Ramos (cell line): ENCODE results near the gene CFAP65.

Source experiments
- in situ Hi-C: fragments of 300-500 bp; cut with MboI; formaldehyde crosslinking; loops from one replicate; pipeline ENCODE4 v1.14.3; 2022; ENCODE audit warnings: low sequenced_read_pairs; ENCODE audit not compliant: unreplicated experiment

CFAP65 gene

DNA sequence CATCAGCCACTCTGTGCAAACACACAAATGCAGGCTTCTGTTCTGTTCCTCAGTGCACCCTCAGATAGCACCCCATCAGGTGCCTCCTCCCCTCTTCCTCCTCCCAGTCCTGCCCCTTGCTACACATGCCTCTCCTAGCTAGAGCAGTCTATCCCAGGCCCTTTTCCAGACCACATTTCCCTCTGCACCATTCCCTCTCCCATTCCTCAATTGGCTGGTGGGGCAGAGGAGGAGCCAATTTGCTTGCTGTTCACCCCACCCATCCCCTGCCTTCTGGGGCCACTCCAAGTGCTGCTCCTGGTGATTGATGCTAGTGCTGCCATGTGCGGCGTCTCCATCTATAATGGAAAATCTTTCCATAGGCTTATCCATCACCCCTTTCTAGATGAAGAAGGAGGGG, 5.4 kb downstream of the CFAP65 start:
- in situ Hi-C loops: no loop called here

DNA sequence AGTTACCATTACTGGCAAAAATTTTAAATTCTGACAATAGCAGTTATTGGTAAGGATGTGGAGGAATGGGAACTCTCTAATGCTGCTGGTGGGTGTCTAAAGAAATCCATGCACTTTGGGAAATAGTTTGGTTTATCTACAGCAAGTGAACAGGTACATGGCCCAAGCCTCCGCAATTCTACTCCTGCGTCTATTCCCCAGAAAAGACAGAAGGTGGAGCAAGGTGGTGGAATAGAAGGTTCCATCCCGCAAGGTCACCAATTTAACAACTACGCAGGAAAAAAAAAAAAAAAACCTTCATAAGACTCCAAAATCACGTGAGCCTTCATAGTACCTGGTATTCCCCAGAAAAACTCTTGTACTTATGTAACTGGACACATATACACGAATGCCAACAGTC, 6.5 kb downstream of the CFAP65 start:
- in situ Hi-C loops: no loop called here

DNA sequence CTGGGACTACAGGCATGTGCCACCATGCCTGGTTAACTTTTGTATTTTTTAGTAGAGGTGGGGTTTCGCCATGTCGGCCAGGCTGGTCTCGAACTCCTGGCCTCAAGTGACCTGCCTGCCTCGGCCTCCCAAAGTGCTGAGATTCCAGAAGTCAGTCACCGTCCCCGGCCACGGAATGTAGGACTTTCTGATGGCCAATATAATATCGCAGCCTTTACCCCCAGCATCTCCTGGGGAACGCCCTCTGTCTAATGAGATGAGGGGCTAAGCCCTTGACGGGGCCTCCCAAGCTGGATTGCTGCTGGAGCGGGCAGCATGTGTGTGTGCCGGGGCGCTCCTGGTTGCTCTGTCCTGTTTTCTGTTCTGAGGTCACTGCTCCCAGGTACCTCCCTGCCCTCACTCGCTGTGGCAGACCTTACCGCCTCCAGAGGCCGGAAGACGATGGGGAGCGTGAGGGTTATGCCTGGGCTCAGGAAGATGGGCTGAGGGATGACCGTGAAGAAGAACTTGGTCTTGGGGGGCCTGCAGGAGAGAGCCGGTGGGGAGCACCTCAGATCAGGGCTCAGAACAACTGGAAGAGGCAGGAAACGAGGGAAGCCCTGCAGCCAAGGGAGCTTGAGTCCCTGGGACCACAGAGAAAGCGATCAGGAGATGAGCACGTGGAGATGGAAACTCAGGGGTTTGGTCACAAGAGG, 9.1 kb downstream of the CFAP65 start:
- in situ Hi-C loops: no loop called here

DNA sequence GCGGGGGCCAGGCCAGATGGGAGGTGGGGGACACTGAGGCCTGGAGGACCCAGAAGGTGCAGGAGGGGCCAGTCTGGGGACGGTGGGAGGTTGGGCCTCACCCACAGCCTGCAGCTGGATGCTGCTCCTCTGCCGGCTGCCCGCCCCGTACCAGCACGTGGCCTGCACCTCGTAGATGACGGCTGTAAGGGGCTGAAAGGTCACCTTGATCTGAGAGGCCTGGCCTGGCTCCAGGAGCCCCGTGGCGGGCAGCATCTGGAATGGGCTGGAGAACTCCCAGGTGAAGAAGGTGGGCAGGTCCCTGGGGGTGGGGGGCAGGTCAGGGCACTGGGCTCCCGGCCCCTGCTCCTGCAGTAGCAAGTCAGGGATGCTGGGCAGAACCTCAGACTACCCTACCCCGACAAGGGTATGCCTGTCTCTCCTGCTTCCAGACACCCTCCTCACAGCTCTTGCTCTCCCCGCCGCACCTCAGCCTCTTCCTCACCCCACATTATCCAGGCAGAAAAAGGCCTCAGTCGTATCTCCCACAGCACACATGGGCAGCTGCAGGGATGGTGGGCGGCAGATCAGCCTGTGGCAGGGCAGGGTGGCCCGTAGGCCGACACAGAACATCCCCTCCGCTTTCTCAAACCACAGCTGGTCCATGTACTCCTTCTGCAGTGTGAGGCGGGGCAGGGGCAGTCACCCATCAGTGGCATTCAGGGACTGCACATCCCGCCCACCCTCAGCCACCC, 10.1 kb downstream of the CFAP65 start:
- in situ Hi-C loops: no loop called here

DNA sequence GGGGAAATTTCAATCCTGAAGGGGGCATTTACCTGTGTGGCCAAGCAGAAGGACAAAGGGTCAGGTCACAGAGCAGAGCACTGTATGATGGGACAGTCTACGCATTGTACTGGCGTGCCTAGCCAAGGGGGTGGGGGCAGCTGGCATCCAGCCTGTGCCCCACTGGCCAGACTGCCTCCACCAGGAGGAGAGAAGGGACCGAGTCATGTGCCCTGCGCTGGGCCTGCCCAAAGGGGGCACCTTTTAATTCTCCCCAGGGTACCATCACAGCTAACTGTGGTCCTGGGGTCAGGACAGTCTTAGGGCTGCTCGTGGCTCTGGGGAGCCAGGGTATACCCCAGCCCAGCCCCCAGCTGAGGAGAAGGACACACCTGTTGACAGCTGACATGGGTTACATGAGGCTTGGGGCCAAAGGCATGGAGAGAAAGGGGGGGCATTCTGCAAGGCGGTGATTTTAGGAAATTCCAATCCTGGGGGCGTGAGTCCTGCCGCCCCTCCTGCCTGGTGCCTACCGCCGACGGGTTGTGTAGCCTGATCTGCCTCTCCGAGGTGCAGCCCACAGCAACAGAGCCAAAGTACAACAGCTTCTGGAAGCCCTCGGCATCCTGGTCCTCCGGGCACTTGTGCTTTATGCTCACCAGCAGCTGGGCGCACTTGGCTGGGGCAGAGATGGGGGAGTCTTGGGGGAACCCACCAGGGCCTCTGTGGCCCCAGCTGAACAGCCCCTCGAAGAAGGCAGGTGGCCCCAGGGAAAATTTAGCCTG, 11.0 kb downstream of the CFAP65 start:
- in situ Hi-C loops: no loop called here

DNA sequence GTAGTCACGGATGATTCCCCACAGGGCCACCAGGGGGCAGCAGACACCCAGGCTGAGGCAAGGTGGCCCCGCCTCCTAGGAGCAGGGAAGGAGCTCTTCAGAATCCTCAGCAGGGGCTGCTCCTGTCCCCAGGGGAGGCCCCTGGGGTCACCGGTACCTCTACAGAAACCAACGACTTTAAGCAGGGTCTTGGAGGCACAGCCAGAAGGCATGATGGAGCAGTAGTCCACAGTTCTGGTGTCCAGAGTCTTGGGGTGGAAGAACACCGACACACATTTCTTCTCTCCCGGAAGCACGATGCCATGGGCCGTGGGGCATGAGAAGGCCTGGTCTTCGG, 11.5 kb downstream of the CFAP65 start:
- in situ Hi-C loops: loop anchor here (10.0 kb wide), 1 partner anchor 125 kb away; no protein-coding TSS in a partner anchor

DNA sequence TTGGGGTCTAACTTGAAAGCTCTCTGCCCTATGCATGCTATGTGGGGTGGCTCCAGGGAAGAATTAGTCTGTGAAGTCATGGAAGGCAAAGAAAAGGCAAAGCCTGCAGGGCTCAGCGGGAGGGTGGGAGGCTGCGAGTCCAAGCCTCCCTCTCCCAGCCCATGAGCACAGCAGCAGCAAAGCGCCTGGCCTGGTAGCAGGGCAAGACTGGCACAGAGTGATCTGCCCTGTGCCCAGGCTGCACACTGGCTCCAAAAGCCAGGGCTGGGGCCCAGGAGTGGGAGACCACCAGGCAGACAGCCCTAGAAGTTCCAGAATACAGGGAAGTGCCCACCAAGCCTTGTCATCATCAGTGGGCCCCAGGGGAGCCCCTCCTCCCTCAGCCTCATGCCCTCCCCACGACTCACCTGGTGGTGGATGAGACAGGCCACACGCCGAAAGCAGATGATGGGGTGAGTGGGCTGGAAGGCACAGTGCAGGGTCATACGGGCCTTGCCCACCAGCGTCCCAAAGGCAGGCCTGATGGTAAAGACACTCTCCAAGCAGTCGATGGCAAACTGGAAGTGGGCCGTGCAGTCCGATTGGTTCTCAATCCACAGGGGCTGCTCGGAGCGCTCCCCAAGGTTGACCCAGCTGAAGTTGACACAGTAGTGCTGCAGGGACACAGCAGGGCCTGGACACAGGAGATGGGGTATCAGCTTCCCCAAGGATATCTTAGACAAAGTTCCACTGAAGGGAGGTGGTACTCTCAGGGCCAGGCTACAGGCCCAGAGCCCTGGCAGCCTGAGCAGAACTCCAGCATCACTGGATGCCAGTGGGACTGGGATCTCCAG, 12.1 kb downstream of the CFAP65 start:
- in situ Hi-C loops: loop anchor here (10.0 kb wide), 1 partner anchor 126 kb away; no protein-coding TSS in a partner anchor

DNA sequence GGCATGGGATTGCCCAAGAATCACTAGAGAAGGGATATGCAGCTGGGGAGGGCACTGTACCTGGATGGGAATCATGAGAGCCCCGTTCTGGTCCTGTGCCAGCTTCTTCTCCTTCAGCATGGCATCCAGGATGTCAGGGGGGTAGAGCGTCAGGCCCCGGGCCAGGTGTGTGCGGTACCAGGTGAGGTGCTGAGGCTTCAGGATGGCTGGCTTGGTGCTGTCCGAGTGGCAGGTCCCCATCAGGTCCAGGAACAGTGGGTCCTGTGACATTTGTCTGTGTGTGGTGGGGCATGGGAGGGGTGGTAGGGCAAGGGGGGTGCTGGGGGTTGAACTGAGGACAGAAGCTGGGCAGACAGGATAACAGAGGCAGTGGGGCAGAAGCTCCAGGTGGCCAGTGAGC, 13.2 kb downstream of the CFAP65 start:
- in situ Hi-C loops: loop anchor here (10.0 kb wide), 1 partner anchor 127 kb away; no protein-coding TSS in a partner anchor

DNA sequence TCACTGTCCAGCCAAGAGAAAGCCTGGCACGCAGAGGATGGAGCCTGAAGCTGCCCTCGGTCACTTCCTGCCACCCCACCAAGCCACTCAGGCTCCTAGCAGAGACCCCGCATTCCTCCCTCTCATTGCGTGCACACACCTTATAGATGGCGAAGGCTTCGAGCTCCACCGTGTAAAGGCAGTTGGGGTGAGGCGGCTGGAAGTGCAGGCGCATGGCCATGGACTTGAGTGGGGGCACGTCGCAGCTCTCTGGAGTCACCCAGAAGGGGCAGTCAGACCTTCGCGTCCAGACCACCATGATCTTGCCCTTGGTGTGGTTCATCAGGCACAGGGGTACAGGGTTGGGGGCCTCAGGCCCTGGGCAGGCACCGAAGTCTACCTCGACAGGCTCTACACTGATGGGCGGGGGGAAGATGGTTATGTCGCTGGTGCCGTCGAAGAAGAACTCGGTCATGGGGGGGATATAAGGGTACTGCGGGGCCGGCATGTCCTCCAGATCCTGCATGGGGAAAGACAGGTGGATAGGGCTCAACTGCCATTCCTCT, 13.7 kb downstream of the CFAP65 start:
- in situ Hi-C loops: loop anchor here (10.0 kb wide), 1 partner anchor 127 kb away; no protein-coding TSS in a partner anchor

DNA sequence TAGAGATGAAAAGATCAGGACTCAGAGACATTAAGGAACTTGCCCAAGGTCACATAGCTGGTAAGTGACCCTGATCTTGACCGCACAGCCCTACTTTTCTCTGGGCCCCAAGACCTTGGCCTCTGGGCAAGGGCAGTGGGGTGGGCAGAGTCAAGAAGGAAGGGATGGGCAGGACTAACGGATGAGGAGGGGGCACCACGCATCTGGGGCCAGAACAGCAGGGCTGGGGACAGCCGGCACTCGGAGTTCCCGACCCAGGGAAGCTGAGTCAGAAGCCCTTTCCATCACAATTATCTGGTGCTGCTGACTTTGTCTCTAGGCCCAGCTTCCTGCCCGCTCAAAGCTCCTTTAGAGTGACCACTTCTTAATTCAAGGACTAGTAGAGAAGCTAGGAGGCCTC, 14.4 kb downstream of the CFAP65 start:
- in situ Hi-C loops: loop anchor here (10.0 kb wide), 1 partner anchor 128 kb away; no protein-coding TSS in a partner anchor

DNA sequence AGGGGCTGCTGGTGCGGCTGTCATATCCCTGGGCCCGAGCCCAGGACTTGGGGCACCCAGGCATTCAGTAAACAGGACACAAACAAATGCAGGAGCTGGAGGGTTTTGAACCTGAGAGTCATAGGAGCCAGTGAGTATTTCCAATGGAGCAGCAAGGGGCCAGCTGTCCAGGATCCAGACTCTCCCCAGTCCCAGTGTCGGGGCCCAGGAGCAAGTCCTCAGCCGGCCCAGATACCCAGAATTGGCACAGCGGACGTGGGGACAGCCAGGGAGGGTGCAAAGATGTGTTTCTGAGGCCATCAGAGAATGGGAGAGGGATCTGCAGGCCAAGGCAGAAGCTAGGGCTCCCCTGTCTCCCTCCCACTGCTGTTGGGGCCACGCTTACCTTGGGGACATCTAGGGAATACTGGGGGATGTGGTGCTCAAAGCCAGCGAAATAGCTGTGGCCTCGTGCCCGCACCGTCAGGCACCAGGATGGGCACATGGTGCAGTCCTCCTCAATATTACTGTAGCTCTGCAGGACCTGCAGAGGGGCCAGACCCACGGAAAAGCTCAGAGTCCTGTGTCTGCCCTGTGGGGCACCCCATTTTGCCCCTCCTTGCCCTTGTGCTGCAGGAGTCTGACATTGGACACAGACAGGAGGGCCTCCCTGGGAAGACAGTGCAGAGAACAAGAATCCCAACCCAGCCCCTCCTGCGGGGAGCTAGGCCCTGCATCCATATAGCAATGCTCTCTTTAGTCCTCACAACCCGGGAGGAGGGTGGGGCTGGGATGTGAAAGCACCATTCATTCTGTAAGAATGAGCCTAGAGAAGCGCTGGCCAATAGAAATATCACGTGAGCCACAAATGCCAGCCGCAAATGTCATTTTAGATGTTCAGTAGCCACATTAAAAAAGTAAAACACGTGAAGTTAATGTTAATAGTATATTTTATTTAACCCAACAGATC, 15.4 kb downstream of the CFAP65 start:
- in situ Hi-C loops: loop anchor here (10.0 kb wide), 1 partner anchor 129 kb away; no protein-coding TSS in a partner anchor

DNA sequence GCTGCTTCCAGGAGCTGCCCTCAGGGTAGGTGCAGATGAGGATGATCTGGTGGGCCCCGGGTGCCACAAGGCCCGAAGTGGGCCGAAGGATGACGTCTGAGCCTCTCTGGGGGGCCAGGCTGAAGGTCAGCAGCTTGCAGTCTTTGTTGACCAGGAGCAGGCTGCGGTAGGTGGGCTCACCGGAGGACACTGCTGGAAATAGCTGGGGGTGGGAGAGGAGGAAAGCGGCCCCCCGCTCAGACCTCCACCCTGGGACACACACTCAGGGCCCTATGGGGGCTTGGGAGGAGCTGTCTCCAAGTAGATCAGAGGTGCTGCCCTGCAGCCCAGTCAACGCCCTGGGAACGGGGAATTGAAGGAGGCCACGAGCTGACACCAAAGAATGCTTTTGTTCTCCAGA, 17.3 kb downstream of the CFAP65 start:
- in situ Hi-C loops: loop anchor here (10.0 kb wide), 1 partner anchor 131 kb away; no protein-coding TSS in a partner anchor

DNA sequence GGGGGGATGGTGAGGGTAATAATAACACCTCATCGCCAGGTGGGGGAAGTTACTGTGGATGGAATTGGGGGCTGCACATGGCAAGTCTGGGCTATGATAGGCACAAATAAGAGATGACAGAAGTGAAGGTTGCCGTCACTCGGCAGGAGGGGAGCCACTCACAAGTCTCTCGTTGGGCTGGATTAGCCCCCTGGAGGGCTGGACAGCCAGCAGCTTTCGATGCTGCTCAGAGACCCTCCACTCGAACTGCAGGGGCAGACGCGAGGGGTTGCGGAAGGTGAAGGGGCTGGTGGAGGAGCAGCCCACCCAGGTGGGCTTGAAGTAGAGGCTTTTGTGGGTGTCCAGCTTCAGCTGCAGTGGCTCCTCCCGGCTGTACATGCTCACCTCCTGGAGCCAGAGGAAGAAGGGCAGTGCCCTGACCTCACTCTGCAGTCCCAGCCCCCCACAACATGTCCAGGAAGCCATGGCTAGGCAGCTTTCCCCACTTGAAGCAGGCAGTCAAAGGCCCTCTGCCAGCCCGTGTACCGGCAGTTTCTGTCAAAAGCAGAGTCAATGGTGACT, 18.2 kb downstream of the CFAP65 start:
- in situ Hi-C loops: loop anchor here (10.0 kb wide), 1 partner anchor 132 kb away; no protein-coding TSS in a partner anchor

DNA sequence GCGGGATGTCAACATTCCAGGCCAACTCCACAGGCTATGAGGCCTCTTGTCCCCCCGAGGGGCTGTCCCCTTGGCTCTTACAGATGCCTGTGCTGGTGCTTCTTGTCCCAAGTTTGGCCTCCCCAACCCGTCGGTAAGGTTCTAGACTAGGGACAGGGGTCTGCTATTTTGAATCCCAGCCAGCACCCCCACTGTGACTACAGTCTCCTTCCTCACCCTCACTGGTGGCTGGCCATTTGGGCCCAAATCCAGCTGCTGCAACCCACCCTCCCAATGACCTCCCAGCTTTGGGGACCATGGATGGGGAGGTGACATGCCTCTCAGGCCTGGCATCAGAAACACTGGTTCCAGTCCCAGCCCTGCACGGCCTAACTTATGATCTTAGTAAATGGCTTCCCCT, 18.7 kb downstream of the CFAP65 start:
- in situ Hi-C loops: loop anchor here (10.0 kb wide), 1 partner anchor 132 kb away; no protein-coding TSS in a partner anchor

DNA sequence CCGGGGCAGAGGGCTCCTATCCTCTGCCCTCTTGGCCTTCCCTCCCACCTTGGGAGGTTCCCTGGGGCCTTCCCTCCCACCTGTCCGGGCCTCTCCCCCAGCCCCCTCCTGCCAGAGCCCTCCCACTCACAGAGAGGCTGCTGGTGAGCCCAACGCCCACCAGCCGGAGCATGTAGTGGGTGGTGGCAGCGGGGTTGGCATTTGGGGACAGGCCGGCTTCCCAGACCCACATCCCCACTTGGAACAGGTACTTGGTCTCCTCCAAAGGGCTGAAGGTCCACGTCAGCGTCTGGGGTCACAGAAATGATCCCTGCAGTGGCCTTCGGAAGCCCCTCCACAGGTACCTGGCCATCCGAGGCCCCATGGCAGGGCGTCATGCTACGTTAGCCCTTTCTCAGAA, 19.3 kb downstream of the CFAP65 start:
- in situ Hi-C loops: loop anchor here (10.0 kb wide), 1 partner anchor 133 kb away; no protein-coding TSS in a partner anchor

DNA sequence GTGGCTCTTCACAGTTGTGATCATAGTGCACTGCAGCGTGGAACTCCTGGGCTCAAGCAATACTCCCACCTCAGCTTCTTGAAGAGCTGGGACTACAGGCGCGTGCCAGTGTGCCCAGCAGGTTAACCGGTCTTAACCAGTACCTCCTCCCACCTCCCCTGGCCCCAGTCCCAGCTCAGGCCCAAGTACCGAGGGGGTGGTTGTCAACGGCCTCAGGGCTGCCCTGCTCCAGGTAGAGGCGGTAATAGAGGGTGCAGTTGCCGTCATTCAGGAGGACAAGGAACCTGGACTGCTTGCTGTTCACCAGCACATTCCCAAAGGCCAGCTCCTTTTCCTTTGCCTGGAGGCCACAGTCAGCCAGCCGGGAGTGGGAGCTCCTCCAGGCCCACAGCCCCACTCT, 19.7 kb downstream of the CFAP65 start:
- in situ Hi-C loops: loop anchor here (10.0 kb wide), 1 partner anchor 133 kb away; no protein-coding TSS in a partner anchor

DNA sequence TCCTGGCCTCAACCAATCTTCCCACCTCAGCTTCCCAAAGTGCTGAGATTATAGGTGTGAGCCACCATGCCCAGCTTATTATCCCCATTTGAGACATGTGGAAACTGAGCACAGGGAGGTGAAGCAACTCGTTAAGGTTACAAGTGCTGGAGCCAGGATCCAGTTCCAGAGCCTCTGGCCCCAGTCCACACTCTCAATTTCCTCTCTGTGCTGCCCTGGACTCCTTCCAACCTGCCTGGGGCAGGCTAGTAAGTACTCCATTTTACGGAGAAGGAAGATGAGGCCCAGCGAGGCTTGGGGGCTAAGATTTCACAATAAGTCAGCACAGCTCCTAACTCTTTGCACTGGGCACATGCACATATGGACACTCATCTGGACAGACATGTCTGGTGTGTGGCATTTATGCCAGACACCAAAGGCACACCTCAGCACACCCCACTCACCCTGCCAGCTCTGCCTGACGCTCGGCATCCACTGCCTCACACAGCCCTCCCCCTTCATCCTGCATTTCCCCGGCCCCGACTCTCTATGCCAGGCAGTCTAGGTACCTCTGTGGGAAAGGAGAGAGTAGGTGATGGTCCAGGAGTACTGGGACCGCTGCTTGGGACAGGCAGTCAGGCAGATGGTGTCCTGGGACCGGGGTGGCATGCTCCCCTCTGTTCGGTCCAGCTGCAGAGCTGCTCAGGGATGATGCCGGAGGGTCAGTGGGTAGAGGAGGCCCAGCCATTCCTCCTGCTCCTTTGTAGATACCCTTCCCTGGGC, 20.5 kb downstream of the CFAP65 start:
- in situ Hi-C loops: loop anchor here (10.0 kb wide), 1 partner anchor 134 kb away; no protein-coding TSS in a partner anchor
